SK-N-DZ (cell line): ENCODE data around the gene PGPEP1.
"Not testable (repeated sequence)": the region's sequence is repeated elsewhere in the genome, so short reads cannot be mapped to it uniquely, and the experiment has no call there.

Source experiments
- DNase-seq: peaks from one replicate; pipeline ENCODE4 v3.0.0-alpha.2; 2015; ENCODE audit warnings: low spot score

Gene PGPEP1

GRCh38 chr19:18332917-18333530, 7.4 kb upstream of the PGPEP1 start:
- DNase-seq: no peak

GRCh38 chr19:18333680-18334079, 6.7 kb upstream of the PGPEP1 start:
- no peak for DNase-seq

- DNase-seq: no peak
Observed at GRCh38 chr19:18336121-18336520, 4.3 kb upstream of the PGPEP1 start.

GRCh38 chr19:18338541-18338940, 1.9 kb upstream of the PGPEP1 start:
- no peak for DNase-seq

- DNase-seq: no peak
Observed at GRCh38 chr19:18339723-18340122, 675 bp upstream of the PGPEP1 start.

GRCh38 chr19:18340990-18341868, 831 bp downstream of the PGPEP1 start:
- DNase-seq: no peak

DNA sequence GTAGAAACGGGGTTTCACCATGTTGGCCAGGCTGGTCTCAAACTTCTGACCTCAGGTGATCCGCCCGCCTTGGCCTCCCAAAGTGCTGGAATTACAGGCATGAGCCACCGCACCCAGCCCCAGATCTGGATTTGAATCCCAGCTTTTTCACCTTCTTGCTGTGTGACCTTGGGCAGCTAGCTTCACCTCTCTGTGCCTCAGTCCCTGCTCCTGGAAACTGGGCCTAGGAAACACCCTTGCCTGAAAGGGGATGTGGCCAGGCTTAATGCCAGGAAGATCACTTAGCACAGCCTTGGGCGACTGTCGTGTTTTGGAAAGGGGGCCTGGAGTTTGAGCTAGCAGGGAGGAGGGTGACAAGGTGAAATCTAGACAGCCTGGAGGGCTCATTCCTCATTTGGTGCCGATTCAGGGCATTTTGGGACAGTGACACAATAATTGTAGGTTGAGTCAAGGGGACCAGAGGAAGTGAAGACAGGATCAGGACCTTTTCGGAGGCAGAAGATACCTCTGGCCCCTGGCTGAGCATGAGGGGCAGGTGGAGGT, 1.8 kb downstream of the PGPEP1 start:
- DNase-seq: no peak

- DNase-seq: no peak
Observed at GRCh38 chr19:18344582-18344950, 4.2 kb downstream of the PGPEP1 start.

DNA sequence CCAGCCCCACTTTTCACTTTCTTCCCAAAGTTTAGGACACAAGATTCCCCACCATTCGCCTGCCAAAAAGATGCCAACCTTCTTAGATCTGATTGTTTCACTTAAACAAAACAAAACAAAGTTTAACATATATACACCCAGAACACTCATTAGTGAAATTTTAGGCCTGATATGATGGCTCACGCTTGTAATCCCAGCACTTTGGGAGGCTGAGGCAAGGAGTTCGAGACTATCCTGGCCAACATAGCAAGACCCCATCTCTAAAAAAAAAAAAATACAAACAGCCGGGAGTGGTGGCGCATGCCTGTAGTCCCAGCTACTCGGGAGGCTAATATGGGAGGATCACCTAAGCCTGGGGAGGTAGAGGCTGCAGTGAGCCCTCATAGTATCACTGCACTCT, 4.9 kb downstream of the PGPEP1 start:
- DNase-seq: no peak

DNA sequence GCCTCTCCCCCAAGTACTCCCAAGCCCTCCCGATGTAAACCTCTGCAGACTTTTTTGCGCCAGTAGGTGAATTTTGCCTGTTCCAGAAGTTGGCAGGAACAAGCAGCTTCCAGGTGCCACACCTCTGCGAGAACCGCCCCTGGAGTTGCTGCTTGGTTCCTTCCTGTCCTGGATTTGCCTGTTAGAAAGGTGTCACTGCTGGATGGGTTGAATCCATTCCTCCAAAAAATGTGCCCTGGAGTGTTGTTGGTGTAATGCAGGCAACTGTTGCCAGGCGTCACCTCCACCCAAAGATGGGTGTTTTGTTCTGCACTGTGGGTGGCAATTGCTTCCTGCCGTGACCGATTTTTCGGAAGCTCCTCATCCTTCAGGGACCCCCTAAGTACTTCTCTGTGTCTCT, 5.7 kb downstream of the PGPEP1 start:
- no peak for DNase-seq

- no peak for DNase-seq
Observed at GRCh38 chr19:18348171-18348570, 7.8 kb downstream of the PGPEP1 start.

- DNase-seq: not testable (repeated sequence)
Observed at GRCh38 chr19:18348818-18349339, 8.5 kb downstream of the PGPEP1 start.

DNA sequence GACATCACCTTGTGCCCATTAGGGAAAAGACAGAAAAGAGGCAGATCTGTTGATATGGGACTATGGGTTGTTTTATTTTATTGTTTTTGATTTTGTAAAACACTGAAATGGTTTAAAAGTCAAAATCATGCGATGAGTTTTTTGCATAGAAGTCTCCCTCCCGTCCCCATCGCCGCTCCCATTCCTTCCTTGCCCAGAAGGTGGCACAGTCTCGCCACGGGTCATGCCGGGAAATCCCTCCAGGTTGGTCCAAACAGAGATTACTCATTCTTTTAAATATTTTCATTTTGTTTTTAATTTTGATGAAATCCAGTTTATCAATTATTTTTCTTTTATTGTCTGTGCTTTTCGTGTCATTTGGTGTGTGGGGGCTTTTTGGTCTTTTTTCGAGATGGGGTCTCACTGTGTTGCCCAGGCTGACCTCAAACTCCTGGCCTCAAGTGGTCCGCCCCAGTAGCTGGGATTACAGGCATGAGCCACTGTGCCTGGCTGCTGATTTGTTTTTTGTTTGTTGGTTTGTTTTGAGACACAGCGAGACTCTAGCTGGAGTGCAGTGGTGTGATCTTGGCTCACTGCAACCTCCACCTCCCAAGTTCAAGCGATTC, 9.2 kb downstream of the PGPEP1 start:
- no peak for DNase-seq

DNA sequence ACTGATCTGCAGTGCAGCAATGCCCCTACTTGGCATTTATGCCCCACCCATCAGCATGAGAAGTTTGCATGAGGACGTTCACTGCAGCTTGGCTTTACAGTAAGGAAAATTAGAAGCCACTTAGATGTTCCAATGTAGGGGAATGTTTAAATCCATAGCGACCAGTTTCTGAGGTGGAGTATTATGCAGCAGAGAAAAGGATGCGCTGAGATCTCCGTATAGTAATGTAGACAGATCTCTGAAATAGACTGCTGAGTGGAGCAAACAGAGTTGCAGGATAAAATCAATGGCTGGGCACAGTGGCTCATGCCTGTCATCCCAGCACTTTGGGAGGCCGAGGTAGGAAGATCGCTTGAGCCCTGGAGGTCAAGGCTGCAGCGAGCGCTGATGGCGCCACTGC, 10.1 kb downstream of the PGPEP1 start:
- no peak for DNase-seq

- DNase-seq: no peak
Observed at GRCh38 chr19:18351544-18351943, 11.1 kb downstream of the PGPEP1 start.

DNA sequence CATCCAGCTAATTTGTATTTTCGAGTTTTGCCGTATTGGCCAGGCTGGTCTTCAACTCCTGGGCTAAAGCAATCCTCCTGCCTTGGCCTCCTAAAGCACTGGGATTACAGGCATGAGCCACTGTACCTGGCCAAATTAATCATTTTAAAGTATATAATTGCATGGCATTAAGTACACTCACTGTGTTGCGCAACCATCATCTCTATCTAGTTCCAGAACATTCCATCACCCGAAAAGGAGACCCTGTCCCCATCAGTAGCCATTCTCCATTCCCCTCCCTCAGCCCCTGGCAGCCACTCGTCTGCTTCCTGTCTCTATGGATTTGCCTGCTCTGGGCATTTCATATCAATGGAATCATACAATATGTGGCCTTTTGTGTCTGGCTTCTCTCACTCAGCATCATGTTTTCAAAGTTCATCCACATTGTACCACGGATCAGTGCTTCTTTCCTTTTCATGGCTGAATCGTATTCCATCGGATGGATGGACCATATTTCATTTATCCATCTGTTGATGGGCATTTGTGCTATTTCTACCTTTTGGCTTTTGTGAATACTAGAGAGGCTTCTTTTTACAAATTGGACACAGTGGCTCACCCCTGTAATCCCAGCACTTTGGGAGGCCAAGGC, 13.1 kb downstream of the PGPEP1 start:
- DNase-seq: no peak

GRCh38 chr19:18354743-18355142, 14.3 kb downstream of the PGPEP1 start:
- DNase-seq: not testable (repeated sequence)

- no peak for DNase-seq
Observed at GRCh38 chr19:18357041-18357440, 16.6 kb downstream of the PGPEP1 start.

GRCh38 chr19:18361646-18362045, 21.2 kb downstream of the PGPEP1 start:
- DNase-seq: no peak

DNA sequence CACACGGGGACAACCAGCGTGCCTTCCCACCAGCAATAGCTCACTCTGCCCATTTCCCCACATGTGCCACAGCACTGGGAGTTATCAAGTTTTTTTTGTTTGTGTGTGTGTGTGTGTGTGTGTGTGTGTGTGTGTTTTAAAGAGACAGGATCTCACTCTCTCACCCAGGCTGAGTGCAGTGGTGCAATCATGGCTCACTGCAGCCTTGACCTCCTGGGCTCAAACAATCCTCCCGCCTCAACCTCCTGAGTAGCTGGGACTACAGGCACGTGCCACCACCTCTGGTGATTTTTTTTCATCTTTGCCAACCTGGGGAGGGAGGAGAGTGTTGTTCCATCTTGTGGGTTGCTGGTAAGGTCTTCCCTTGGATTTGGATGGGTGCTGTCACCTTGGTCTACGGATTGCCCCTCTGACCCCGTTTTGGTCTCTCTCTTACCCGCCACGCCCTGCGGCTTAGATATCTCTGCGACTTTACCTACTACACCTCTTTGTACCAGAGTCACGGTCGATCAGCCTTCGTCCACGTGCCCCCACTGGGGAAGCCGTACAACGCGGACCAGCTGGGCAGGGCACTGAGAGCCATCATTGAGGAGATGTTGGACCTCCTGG, 22.6 kb downstream of the PGPEP1 start:
- DNase-seq: no peak

DNA sequence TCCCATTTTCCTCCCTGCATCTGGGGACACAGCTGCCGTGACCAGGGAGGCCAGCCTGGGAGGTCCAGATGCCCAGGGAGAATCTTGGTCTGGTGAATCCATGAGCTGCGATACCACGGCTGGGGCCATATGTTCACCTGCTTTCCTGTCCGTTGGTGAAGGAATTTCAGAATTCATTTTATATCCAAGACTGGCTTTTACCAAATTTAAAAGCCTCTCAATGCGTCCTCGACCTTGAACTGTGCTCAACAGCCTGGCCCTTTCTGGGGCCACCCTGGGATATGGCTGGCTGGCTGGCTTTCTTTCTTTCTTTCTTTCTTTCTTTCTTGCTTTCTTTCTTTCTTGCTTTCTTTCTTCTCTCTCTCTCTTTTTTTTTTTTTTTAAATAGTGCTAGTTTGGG, 23.4 kb downstream of the PGPEP1 start:
- DNase-seq: no peak
